Duodenal mucosa (tissue), 2 donors: ENCODE data around the gene SLC27A3.

Experiments
- H3K27ac ChIP-seq: one replicate; pipeline ENCODE4 v1.7.0; 2013; ENCODE audit warnings: low read depth, low read length
- H3K27me3 ChIP-seq, 2 donors: one replicate each; pipeline ENCODE4 v1.7.0; 2013; ENCODE audit warnings: low read length in 2 of 2, control low read depth in 1 of 2; ENCODE audit not compliant: insufficient read depth in 2 of 2, control insufficient read depth in 1 of 2
- H3K36me3 ChIP-seq, 2 donors: one replicate each; pipeline ENCODE4 v1.7.0; 2013; ENCODE audit warnings: low read length in 2 of 2, control low read depth in 1 of 2; ENCODE audit not compliant: insufficient read depth in 2 of 2, control insufficient read depth in 1 of 2
- H3K4me1 ChIP-seq, 2 donors: one replicate each; pipeline ENCODE4 v1.7.0; 2013; ENCODE audit warnings: low read length in 2 of 2, control low read depth in 1 of 2; ENCODE audit not compliant: insufficient read depth in 2 of 2, control insufficient read depth in 1 of 2
- H3K4me3 ChIP-seq, 2 donors: one replicate each; pipeline ENCODE4 v1.7.0; 2013; ENCODE audit warnings: low read length in 2 of 2, low read depth in 1 of 2
- H3K9ac ChIP-seq, 2 donors: one replicate each; pipeline ENCODE4 v1.7.0; 2013; ENCODE audit warnings: low read length in 2 of 2, low read depth in 1 of 2
- H3K9me3 ChIP-seq, 2 donors: one replicate each; pipeline ENCODE4 v1.7.0; 2013; ENCODE audit warnings: low read length in 2 of 2, control low read depth in 1 of 2; ENCODE audit not compliant: control insufficient read depth in 1 of 2

The SLC27A3 gene

GRCh38 chr1:153805042-153805745 lies 30.0 kb downstream of the SLC27A3 start:
- H3K36me3 ChIP-seq: peaks cover 13 to 29% of the 10 kb centered on the region in 2 donors
- no peaks in the 10 kb centered on the region for H3K27me3 ChIP-seq
- no peak overlapping the region for H3K9ac ChIP-seq
- no peak overlapping the region for H3K27ac ChIP-seq
- H3K4me1 ChIP-seq: peaks cover 0 to 10% of the 10 kb centered on the region in 2 donors
- H3K4me3 ChIP-seq: no peak overlapping the region
- no peaks in the 10 kb centered on the region for H3K9me3 ChIP-seq

- H3K9me3 ChIP-seq: no peaks in the 10 kb centered on the region
- no peak overlapping the region for H3K27ac ChIP-seq
- no peak overlapping the region for H3K4me3 ChIP-seq
- H3K27me3 ChIP-seq: no peaks in the 10 kb centered on the region
- no peak overlapping the region for H3K9ac ChIP-seq
- peaks cover 14 to 35% of the 10 kb centered on the region in 2 donors for H3K36me3 ChIP-seq
- peaks cover 0 to 10% of the 10 kb centered on the region in 2 donors for H3K4me1 ChIP-seq
These were observed 30.9 kb downstream of the SLC27A3 start for GRCh38 chr1:153805886-153806719.

GRCh38 chr1:153816283-153816889 lies 41.2 kb downstream of the SLC27A3 start:
- Histone ChIP-seq H3K9ac (no peak overlapping the region), H3K36me3 (peaks cover 44 to 66% of the 10 kb centered on the region in 2 donors), H3K27me3 (no peaks in the 10 kb centered on the region), H3K4me3 (no peak overlapping the region), H3K27ac (no peak overlapping the region), H3K9me3 (no peaks in the 10 kb centered on the region), H3K4me1 (no peaks in the 10 kb centered on the region)

GRCh38 chr1:153818876-153819275 lies 43.7 kb downstream of the SLC27A3 start:
- Histone ChIP-seq H3K4me3 (no peak overlapping the region), H3K9me3 (no peaks in the 10 kb centered on the region), H3K4me1 (no peaks in the 10 kb centered on the region), H3K27me3 (no peaks in the 10 kb centered on the region), H3K9ac (no peak overlapping the region), H3K36me3 (peaks cover 32 to 42% of the 10 kb centered on the region in 2 donors), H3K27ac (no peak overlapping the region)

- Histone ChIP-seq H3K27ac (no peak overlapping the region), H3K36me3 (peaks cover 7 to 29% of the 10 kb centered on the region in 2 donors), H3K9me3 (no peaks in the 10 kb centered on the region), H3K27me3 (no peaks in the 10 kb centered on the region), H3K9ac (no peak overlapping the region), H3K4me1 (peaks cover 0 to 3% of the 10 kb centered on the region in 2 donors), H3K4me3 (no peak overlapping the region)
These were observed 52.2 kb downstream of the SLC27A3 start for GRCh38 chr1:153827168-153827964.
